Omental fat pad (tissue), 4 donors: ENCODE measurements around the gene ZNF142. TPM values are rescaled to one million over a fixed set of nuclear protein-coding genes. Genes with fewer than 3 reads are reported as not detected.

ENCODE experiments used
- ATAC-seq: fragments of 150-250 bp; one replicate; pipeline ENCODE4 v1.9.1; 2016; ENCODE audit warnings: mild to moderate bottlenecking, moderate library complexity; ENCODE audit not compliant: low FRiP score
- DNase-seq: peaks from one replicate; pipeline ENCODE4 v3.0.0-alpha.2; 2019; ENCODE audit warnings: low spot score
- total RNA-seq, 4 donors: library from RNA; depleted of rRNA; stranded (reverse); fragments of >200 nt; gene quantifications; one replicate each; pipeline ENCODE4 v1.1.0, GENCODE V29; 2016
- TF ChIP-seq, protein P1 (sequence below), 3 donors: fragments of 450-650 bp; IDR thresholded peaks; one replicate each; pipeline ENCODE4 v1.5.1; 2016 to 2017; ENCODE audit warnings: antibody characterized with exemption in 3 of 3, mild to moderate bottlenecking in 3 of 3, moderate library complexity in 2 of 3

ZNF142 gene
- total RNA-seq, 4 donors from 2014 or later = 10.0 to 26.0 (median 18.1) TPM

DNA sequence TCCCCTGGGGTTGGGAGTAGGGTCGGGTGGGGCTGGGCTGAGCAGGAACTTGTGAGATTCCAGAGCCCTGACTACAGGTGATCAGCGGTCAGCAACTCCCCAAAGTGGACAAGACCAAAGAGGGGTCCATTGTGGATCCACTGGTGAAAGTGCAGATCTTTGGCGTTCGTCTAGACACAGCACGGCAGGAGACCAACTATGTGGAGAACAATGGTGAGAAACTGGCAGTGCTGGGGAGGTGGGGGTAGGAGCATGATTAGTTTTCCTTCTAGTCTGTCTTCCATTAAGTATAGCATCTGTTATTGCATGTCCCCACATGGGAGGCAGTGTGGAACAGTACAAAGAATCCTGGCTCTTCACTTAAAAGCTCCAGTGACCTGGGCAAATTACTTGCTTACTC is 23.7 kb downstream of the ZNF142 start:
- ATAC-seq = no peak
- no peak for DNase-seq
- TF ChIP-seq, protein P1, sequence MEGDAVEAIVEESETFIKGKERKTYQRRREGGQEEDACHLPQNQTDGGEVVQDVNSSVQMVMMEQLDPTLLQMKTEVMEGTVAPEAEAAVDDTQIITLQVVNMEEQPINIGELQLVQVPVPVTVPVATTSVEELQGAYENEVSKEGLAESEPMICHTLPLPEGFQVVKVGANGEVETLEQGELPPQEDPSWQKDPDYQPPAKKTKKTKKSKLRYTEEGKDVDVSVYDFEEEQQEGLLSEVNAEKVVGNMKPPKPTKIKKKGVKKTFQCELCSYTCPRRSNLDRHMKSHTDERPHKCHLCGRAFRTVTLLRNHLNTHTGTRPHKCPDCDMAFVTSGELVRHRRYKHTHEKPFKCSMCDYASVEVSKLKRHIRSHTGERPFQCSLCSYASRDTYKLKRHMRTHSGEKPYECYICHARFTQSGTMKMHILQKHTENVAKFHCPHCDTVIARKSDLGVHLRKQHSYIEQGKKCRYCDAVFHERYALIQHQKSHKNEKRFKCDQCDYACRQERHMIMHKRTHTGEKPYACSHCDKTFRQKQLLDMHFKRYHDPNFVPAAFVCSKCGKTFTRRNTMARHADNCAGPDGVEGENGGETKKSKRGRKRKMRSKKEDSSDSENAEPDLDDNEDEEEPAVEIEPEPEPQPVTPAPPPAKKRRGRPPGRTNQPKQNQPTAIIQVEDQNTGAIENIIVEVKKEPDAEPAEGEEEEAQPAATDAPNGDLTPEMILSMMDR (IDR thresholded peaks at IDR 0.05) = no peak

DNA sequence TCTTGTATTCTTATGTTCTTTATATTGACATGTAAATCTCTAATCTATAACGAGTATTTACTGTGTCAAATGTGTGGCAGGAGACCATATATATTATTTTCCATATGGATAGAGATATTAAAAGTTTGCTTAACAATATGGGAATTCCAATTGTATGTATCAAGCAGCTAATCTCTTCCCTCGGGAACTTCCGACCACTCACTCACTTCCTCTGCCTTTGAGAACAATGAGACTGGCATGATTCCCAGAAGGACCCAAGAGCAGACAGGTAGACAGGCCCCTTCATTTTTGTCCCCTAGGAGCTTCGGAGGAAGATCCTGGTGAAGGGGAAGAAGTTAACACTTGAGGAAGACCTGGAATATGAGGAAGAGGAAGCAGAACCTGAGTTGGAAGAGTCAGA is 27.6 kb downstream of the ZNF142 start:
- DNase-seq (no peak), ATAC-seq (no peak)
- TF ChIP-seq, protein P1 (IDR thresholded peaks at IDR 0.05) = no peak

DNA sequence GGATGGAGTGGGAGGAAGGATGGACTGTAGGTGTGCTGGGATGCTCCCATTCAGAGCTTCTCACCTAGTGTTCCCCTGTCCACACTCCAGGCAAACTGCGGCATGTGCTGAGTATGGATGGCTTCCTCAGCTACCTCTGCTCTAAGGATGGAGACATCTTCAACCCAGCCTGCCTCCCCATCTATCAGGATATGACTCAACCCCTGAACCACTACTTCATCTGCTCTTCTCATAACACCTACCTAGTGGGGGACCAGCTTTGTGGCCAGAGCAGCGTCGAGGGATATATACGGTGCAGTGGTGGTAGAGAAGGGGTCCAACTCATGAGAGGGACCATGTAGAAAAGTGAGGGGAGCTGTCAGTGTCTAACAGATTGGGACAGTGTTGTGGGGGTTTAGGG is 31.5 kb downstream of the ZNF142 start:
- no peak for DNase-seq
- TF ChIP-seq, protein P1 (IDR thresholded peaks at IDR 0.05) = no peak
- no peak for ATAC-seq

DNA sequence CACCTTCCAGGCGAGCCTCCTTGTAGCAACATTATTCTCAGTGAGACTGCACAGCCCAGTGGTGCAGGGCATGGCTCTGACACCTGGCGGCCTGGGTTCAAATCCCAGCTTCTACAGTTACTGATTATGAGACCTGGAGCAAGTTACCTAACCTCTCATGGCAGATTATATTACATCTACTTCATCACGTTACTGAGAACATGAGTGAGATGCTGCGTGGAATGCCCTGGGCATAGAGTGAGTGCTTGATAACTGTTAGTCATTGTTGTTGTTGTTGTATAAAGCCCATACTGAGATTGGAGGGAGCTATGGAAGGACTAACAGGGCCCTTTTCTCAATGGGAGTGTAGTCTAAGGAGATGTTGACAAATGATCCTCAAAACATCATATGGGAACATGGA is 33.1 kb downstream of the ZNF142 start:
- TF ChIP-seq, protein P1 (IDR thresholded peaks at IDR 0.05) = no peak
- ATAC-seq (no peak), DNase-seq (no peak)

DNA sequence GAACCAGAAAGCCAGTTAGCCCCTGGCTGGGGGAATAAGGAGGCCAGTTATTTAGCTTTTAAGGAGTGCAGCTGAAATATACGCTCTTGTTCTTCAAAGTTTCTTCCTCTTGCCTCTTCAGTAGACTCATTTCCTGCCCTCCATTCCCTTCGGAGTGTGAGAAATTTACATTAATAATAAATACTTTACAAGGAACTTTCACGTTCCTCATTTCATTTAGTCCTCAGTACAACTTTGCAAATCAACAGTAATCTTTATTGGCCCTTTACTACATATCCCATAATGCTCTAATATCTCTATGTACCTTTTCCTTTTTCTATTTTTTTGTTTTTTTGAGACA is 36.1 kb downstream of the ZNF142 start:
- DNase-seq = no peak
- TF ChIP-seq, protein P1 (IDR thresholded peaks at IDR 0.05) = no peak
- no peak for ATAC-seq

DNA sequence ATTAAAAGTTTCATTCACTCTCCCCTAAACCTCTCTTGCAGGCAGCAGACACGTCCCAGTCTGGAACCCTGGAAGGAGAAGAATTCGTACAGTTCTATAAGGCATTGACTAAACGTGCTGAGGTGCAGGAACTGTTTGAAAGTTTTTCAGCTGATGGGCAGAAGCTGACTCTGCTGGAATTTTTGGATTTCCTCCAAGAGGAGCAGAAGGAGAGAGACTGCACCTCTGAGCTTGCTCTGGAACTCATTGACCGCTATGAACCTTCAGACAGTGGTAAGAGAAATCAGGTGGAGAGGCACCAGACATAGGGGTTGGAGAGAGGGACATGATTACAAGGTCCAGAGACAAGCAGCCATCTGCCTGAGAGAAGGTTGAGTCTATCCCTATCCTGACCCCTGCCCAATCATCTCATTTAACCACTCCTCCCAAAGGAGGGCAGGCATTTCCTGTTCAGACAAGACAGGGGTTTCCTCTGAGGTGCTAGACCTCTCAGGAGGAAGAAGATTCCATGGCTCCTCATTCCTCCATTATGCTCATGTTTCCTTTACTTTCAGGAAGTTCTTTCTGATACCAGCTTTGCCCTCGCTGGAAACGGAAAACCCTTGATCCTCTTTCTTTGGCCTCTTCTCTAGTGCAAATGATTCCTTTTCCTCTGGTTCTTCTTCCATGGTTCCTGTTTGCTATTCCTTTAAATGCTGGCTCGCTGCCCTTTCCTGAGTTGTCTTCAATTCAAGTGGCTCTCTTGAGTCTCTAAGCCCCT is 36.6 kb downstream of the ZNF142 start:
- ATAC-seq (no peak), DNase-seq (no peak)
- TF ChIP-seq, protein P1 (IDR thresholded peaks at IDR 0.05) = no peak

DNA sequence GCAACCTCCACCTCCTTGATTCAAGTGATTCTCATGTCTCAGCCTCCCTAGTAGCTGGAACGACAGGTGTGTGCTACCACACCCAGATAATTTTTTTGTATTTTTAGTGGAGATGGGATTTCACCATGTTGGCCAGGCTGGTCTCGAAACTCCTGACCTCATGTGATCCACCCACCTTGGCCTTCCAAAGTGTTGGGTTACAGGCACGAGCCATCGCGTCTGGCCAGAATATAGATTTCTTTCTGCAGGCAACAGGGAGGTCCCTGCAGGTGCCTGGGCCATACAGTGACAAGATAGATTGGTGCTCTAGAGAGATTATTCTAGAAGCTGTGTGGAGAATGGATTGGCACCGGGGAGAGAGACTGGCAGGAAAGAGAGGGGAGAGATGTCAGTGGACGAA is 38.4 kb downstream of the ZNF142 start:
- TF ChIP-seq, protein P1 (IDR thresholded peaks at IDR 0.05) = no peak
- DNase-seq (no peak), ATAC-seq (no peak)
